H1 (cell line): ENCODE data around the gene SSTR3. TPM values are rescaled to one million over a fixed set of nuclear protein-coding genes. Genes with fewer than 3 reads are reported as not detected.

Source experiments
- CTCF ChIA-PET: fragments of 300-600 bp; sonication (Branson Sonifier 250); formaldehyde crosslinking; loops from one replicate; lab custom pipeline; 2021; ENCODE audit not compliant: partially characterized antibody; lab: Charles Lee
- POLR2A ChIA-PET: fragments of 300-600 bp; sonication (Branson Sonifier 250); formaldehyde crosslinking; loops from one replicate; lab custom pipeline; 2021; ENCODE audit warnings: inconsistent platforms; ENCODE audit not compliant: partially characterized antibody; lab: Charles Lee
- DNase-seq, 2 experiments: peaks; one replicate each; pipeline versions ENCODE4 v3.0.0 to v3.0.0-alpha.2; 2010 to 2022; ENCODE audit warnings: low spot score in 2 of 2, low read depth in 1 of 2, mixed read lengths in 1 of 2
- FAIRE-seq: peaks from 2 replicates; lab custom pipeline; 2011; peaks lifted over from hg19 to GRCh38; lab: Jason Lieb, UNC
- H2AFZ ChIP-seq: 2 replicates; pipeline ENCODE4 v1.8.1; 2012; ENCODE audit warnings: low read length, inconsistent platforms
- H2AK5ac ChIP-seq: 2 replicates; pipeline ENCODE4 v1.6.1; 2013; ENCODE audit warnings: low read depth, low read length
- H2BK120ac ChIP-seq: replicated peaks from 2 replicates; pipeline ENCODE3; 2013; ENCODE audit warnings: low read depth, low read length, inconsistent platforms
- H2BK12ac ChIP-seq: 2 replicates; pipeline ENCODE4 v1.6.1; 2013; ENCODE audit warnings: low read depth, low read length
- H2BK15ac ChIP-seq: 2 replicates; pipeline ENCODE4 v1.6.1; 2013; ENCODE audit warnings: low read length
- H2BK20ac ChIP-seq: 2 replicates; pipeline ENCODE4 v1.6.1; 2013; ENCODE audit warnings: low read length
- H2BK5ac ChIP-seq: 2 replicates; pipeline ENCODE4 v1.6.1; 2013; ENCODE audit warnings: low read depth, low read length
- H3K14ac ChIP-seq: 2 replicates; pipeline ENCODE4 v1.6.1; 2013; ENCODE audit warnings: inconsistent platforms; ENCODE audit not compliant: insufficient read length
- H3K18ac ChIP-seq: 2 replicates; pipeline ENCODE4 v1.6.1; 2013; ENCODE audit warnings: low read length; ENCODE audit errors: extremely low read depth
- H3K23ac ChIP-seq: 2 replicates; pipeline ENCODE4 v1.6.1; 2013; ENCODE audit warnings: inconsistent platforms; ENCODE audit not compliant: insufficient read length
- H3K23me2 ChIP-seq: 2 replicates; pipeline ENCODE4 v1.6.1; 2013; ENCODE audit warnings: low read depth, low read length
- H3K27ac ChIP-seq: 2 replicates; pipeline ENCODE4 v1.6.1; 2011; ENCODE audit warnings: low read depth, low read length, inconsistent platforms
- H3K27me3 ChIP-seq, 4 experiments: replicated peaks in 1 of 4; 1 replicate in 1 of 4; 2 replicates in 3 of 4; pipeline versions ENCODE4 v1.6.1 to v1.8.1; 2011 to 2013; ENCODE audit warnings: low read length in 3 of 4, mild to moderate bottlenecking in 3 of 4, inconsistent platforms in 2 of 4, mixed read lengths in 2 of 4, moderate library complexity in 1 of 4; ENCODE audit not compliant: control insufficient read depth in 3 of 4, insufficient read depth in 3 of 4; ENCODE audit errors: extremely low read depth in 1 of 4
- H3K36me3 ChIP-seq, 4 experiments: 2 replicates each; pipeline versions ENCODE4 v1.6.1 to v1.8.1; 2011 to 2013; ENCODE audit warnings: mild to moderate bottlenecking in 4 of 4, low read length in 3 of 4, moderate library complexity in 2 of 4, control low read depth in 1 of 4, inconsistent platforms in 1 of 4; ENCODE audit not compliant: insufficient read depth in 4 of 4, control insufficient read depth in 2 of 4
- H3K4ac ChIP-seq: replicated peaks from 2 replicates; pipeline ENCODE3; 2013; ENCODE audit warnings: low read length, low read depth, mixed read lengths, inconsistent platforms; ENCODE audit not compliant: insufficient read length
- H3K4me1 ChIP-seq, 4 experiments: replicated peaks in 1 of 4; 1 replicate in 1 of 4; 2 replicates in 3 of 4; pipeline versions ENCODE4 v1.6.1 to v1.8.1; 2011 to 2013; ENCODE audit warnings: low read length in 3 of 4, inconsistent platforms in 2 of 4, mixed read lengths in 1 of 4; ENCODE audit not compliant: insufficient read depth in 4 of 4, control insufficient read depth in 3 of 4
- H3K4me2 ChIP-seq, 2 experiments: 2 replicates each; pipeline versions ENCODE4 v1.6.1 to v1.8.1; 2011 to 2013; ENCODE audit warnings: low read depth in 2 of 2, low read length in 2 of 2, control low read depth in 1 of 2, inconsistent platforms in 1 of 2, mild to moderate bottlenecking in 1 of 2; ENCODE audit not compliant: insufficient read depth in 1 of 2
- H3K4me3 ChIP-seq, 4 experiments: fragments of 200-600, 300-600 bp in 1 of 4; sonication (generic), shearing (Covaris generic), sonication (Bioruptor Twin) in 1 of 4; 2 replicates each; pipeline versions ENCODE4 v1.5.1 to v1.8.1; 2011 to 2016; ENCODE audit warnings: low read length in 4 of 4, low read depth in 3 of 4, control low read depth in 2 of 4, inconsistent platforms in 2 of 4, mild to moderate bottlenecking in 2 of 4, mixed read lengths in 1 of 4, moderate library complexity in 1 of 4; ENCODE audit not compliant: insufficient read depth in 2 of 4; ENCODE audit errors: extremely low read depth in 1 of 4
- H3K56ac ChIP-seq: replicated peaks from 2 replicates; pipeline ENCODE3; 2013; ENCODE audit warnings: low read depth, mild to moderate bottlenecking, mixed read lengths, low read length, inconsistent platforms; ENCODE audit not compliant: insufficient read length
- H3K79me1 ChIP-seq: 2 replicates; pipeline ENCODE4 v1.6.1; 2013; ENCODE audit warnings: low read depth, low read length, control low read depth
- H3K79me2 ChIP-seq, 2 experiments: 2 replicates each; pipeline versions ENCODE4 v1.6.1 to v1.8.1; 2012 to 2013; ENCODE audit warnings: low read length in 2 of 2, mild to moderate bottlenecking in 2 of 2, inconsistent platforms in 1 of 2; ENCODE audit not compliant: insufficient read depth in 2 of 2, control insufficient read depth in 1 of 2
- H3K9ac ChIP-seq, 4 experiments: replicated peaks in 1 of 4; 1 replicate in 1 of 4; 2 replicates in 3 of 4; pipeline versions ENCODE4 v1.6.1 to v1.8.1; 2011 to 2013; ENCODE audit warnings: low read depth in 3 of 4, low read length in 3 of 4, control low read depth in 2 of 4, mild to moderate bottlenecking in 2 of 4, moderate library complexity in 2 of 4, inconsistent platforms in 1 of 4; ENCODE audit errors: extremely low read depth in 1 of 4
- H3K9me3 ChIP-seq, 2 experiments: 2 replicates each; pipeline versions ENCODE4 v1.6.1 to v1.8.1; 2012 to 2013; ENCODE audit warnings: mild to moderate bottlenecking in 2 of 2, moderate library complexity in 2 of 2, control low read depth in 1 of 2, inconsistent platforms in 1 of 2, low read depth in 1 of 2, low read length in 1 of 2, mixed read lengths in 1 of 2; ENCODE audit not compliant: insufficient read depth in 2 of 2
- H4K20me1 ChIP-seq, 2 experiments: replicated peaks in 1 of 2; 2 replicates each; pipeline versions ENCODE3 to v1.8.1; 2011 to 2013; ENCODE audit warnings: inconsistent platforms in 2 of 2, low read length in 2 of 2, mild to moderate bottlenecking in 1 of 2; ENCODE audit not compliant: insufficient read depth in 2 of 2, control insufficient read depth in 1 of 2
- H4K5ac ChIP-seq: 2 replicates; pipeline ENCODE4 v1.6.1; 2013; ENCODE audit warnings: low read length, low read depth, mixed read lengths, inconsistent platforms; ENCODE audit not compliant: insufficient read length
- H4K8ac ChIP-seq: 2 replicates; pipeline ENCODE4 v1.8.0; 2013; ENCODE audit warnings: mild to moderate bottlenecking, moderate library complexity, low read length, inconsistent platforms; ENCODE audit not compliant: insufficient read depth; ENCODE audit errors: extremely low read depth
- H4K91ac ChIP-seq: replicated peaks from 2 replicates; pipeline ENCODE3; 2013; ENCODE audit warnings: low read length, mixed read lengths, inconsistent platforms; ENCODE audit not compliant: insufficient read length
- BACH1 ChIP-seq: IDR thresholded peaks from 2 replicates; pipeline ENCODE4 v1.6.1; 2012; ENCODE audit warnings: low read length, improper control_type of control experiment
- BCL11A ChIP-seq, 2 experiments: IDR thresholded peaks; one replicate each; pipeline ENCODE4 v1.6.1; 2011; ENCODE audit warnings: low read depth in 2 of 2, low read length in 2 of 2, mild to moderate bottlenecking in 2 of 2
- CHD1 ChIP-seq: IDR thresholded peaks from 2 replicates; pipeline ENCODE4 v1.6.1; 2012; ENCODE audit warnings: low read depth, low read length, improper control_type of control experiment
- KDM5A ChIP-seq: fragments of 200-600 bp; IDR thresholded peaks from 2 replicates; pipeline ENCODE4 v1.7.1; 2012; ENCODE audit warnings: mild to moderate bottlenecking, low read length, inconsistent platforms, mixed read lengths
- PHF8 ChIP-seq: fragments of 200-600 bp; sonication (generic); conservative IDR thresholded peaks from 2 replicates; pipeline ENCODE4 v1.7.1; 2012; ENCODE audit warnings: low read depth, mild to moderate bottlenecking, inconsistent platforms, low read length, moderate library complexity
- RAD21 ChIP-seq, 2 experiments: IDR thresholded peaks in 1 of 2; conservative IDR thresholded peaks in 1 of 2; 2 replicates each; pipeline ENCODE4 v1.6.1; 2011; ENCODE audit warnings: low read depth in 2 of 2, low read length in 2 of 2, improper control_type of control experiment in 1 of 2, inconsistent platforms in 1 of 2, mild to moderate bottlenecking in 1 of 2, moderate library complexity in 1 of 2
- WGBS, 2 experiments: shearing (Covaris generic) in 1 of 2; methylation state at CpG; one replicate each; pipeline versions ENCODE4 v1.1.6 to v1.1.7; 2013 to 2015; ENCODE audit warnings: low lambda C conversion rate in 2 of 2, mixed read lengths in 2 of 2, inconsistent platforms in 1 of 2, low coverage in 1 of 2, missing lambda C conversion rate in 1 of 2; ENCODE audit not compliant: insufficient replicate concordance in 2 of 2, insufficient coverage in 1 of 2, insufficient read length in 1 of 2; ENCODE audit errors: extremely low coverage in 1 of 2, missing lambda C conversion rate in 1 of 2; 5-methylcytosine and 5-hydroxymethylcytosine counted together
- polyA plus RNA-seq, 7 experiments: library from polyadenylated mRNA; depleted of rRNA in 3 of 7; stranded (reverse) in 5 of 7; unstranded in 2 of 7; fragments of >200 nt in 5 of 7; fragments of 200-250 nt in 2 of 7; gene quantifications; 1 replicate in 5 of 7; 2 replicates in 1 of 7; 4 replicates in 1 of 7; pipeline versions ENCODE4 v1.2.1 to v1.2.3, GENCODE V29; 2011 to 2013; ENCODE audit warnings: missing spikeins in 2 of 7, mixed read lengths in 2 of 7
- total RNA-seq: library from RNA; stranded (reverse); fragmentation: NEBNext Ultra II Directional; extraction: Animal tissue kit (Norgen Biotek cat#: 25700); gene quantifications from 2 replicates; pipeline ENCODE4 v1.2.1, GENCODE V29; 2021
- TF ChIP-seq, protein P1 (sequence below): IDR thresholded peaks from 2 replicates; pipeline ENCODE4 v1.6.1; 2011; ENCODE audit warnings: low read depth, mild to moderate bottlenecking, low read length; ENCODE audit not compliant: insufficient read depth

SSTR3 gene
- total and polyA plus RNA-seq, 2 of the 8 experiments (the other 6 are each of a cell fraction or from before 2014, with no cell fraction given), result 0.22 to 0.77 TPM

DNA sequence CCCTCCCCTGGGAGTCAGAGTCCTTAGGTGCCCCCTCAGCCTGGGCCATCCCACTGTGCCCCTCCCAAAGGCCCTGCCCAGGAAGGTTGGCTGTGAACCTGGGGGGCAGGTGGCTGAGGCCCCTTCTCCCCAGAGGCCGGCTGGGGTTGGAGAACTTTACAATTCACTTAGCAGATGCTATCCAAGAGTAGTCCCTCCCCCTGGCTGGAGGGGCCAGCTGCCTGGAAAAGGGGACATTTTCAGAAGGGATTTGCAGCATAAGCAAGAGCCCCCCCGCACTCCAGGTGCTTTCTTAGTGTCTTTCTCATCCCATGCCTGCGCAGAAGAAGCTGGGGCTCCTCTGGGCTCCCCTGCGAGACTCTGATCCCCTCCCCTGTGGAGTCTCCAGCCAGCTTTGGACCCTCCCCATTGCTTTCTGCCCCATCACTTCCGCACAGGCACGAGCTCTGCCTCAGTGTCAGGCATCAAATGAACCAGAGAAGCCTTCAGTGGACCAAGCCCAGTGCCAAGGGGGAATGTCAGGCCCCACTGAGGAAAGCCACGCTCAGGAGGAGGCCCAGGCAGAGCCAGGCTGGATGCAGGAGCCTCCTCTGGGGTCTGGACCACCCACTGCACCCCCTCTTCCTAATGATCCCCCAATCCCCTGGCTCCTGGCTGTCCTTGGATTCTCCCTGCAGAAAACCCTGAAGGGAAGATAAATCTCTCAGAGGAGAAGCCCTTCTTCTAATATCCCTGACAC, 3.7 kb downstream of the SSTR3 start:
- Histone ChIP-seq H2AFZ (no peak overlapping the region), H3K4me1 (peaks cover 0 to 8% (median 3%) of the 10 kb centered on the region in 4 experiments; a peak in 6 of 7 replicates), H2BK12ac (no peak overlapping the region), H3K23me2 (peaks cover 3% of the 10 kb centered on the region; the same call in 1 of the 2 replicates), H3K4me3 (no peak overlapping the region), H3K9ac (no peak overlapping the region), H4K91ac (no peak overlapping the region), H3K4me2 (no peak overlapping the region), H2BK5ac (no peak overlapping the region), H3K18ac (no peak overlapping the region), H4K5ac (no peak overlapping the region), H3K14ac (no peak overlapping the region), H3K23ac (no peak overlapping the region), H3K36me3 (no peaks in the 10 kb centered on the region), H3K56ac (no peak overlapping the region), H2AK5ac (no peak overlapping the region), H3K27me3 (peaks cover 0 to 4% (median 0%) of the 10 kb centered on the region in 4 experiments; a peak in 2 of 7 replicates), H2BK15ac (no peak overlapping the region), H4K8ac (no peak overlapping the region), H4K20me1 (no peaks in the 10 kb centered on the region), H2BK20ac (no peak overlapping the region), H3K9me3 (no peaks in the 10 kb centered on the region), H3K4ac (no peak overlapping the region), H3K79me2 (no peaks in the 10 kb centered on the region), H2BK120ac (no peak overlapping the region), H3K27ac (no peak overlapping the region), H3K79me1 (no peaks in the 10 kb centered on the region)
- ChIA-PET POLR2A (interaction anchor here (1.8 kb wide), 1 partner anchor 9 kb away, joined by 4 read pairs; no protein-coding TSS in a partner anchor), CTCF (interaction anchor here (0.9 to 2.8 kb wide), 6 partner anchors 8 to 108 kb away, joined by 3 to 29 read pairs (median 6); no protein-coding TSS in a partner anchor)
- DNase-seq, result no peak
- FAIRE-seq, result no peak
- 78% methylated on average over 7 of the region's 7 CpGs; no CpG with 5 or more reads in 1 of the 2 experiments for WGBS, 2 experiments
- TF ChIP-seq RAD21 (IDR thresholded peaks at IDR 0.05 in 1 of 2, conservative IDR thresholded peaks at IDR 0.05 in 1 of 2; ENCODE audit: low read depth in 2 of 2, low read length in 2 of 2) (no peak), BCL11A (IDR thresholded peaks at IDR 0.05; ENCODE audit: low read depth in 2 of 2, low read length in 2 of 2) (no peak), KDM5A (no peak), BACH1 (no peak), PHF8 (no peak), CHD1 (no peak)
- TF ChIP-seq, protein P1, sequence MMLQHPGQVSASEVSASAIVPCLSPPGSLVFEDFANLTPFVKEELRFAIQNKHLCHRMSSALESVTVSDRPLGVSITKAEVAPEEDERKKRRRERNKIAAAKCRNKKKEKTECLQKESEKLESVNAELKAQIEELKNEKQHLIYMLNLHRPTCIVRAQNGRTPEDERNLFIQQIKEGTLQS, result no peak
